Measurements from ENCODE around the gene RASSF10. TPM values are rescaled to one million over a fixed set of nuclear protein-coding genes. Genes with fewer than 3 reads are reported as not detected.
A peak's percentile ranks its signal among the peaks of the same experiment; 100 is the strongest.

RASSF10 gene
- total RNA-seq, 4 donors from 2014 or later, result 0.24 to 2.2 (median 0.54) TPM; not detected in 1

DNA sequence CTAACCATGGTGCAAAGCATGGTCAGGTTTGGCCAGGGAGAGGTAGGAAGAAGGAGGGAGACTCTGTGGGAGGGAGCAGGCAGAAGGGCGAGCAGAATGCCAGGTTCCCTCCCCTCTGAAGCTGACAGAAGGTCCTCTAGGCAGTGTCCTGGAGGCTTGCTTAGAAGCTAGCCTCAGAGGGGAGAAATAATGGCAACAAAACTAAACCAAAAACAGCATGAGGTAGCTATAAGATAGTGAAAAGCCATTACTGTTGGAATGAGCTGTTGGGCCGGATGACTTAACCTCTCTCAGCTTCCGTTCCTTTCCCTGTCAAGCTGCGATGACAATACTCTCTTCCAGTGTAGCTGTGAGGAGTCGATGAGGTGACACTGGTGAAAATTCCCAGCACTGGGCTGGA is 36.6 kb downstream of the RASSF10 start:
- 74 to 87% methylated on average over 5 of the region's 5 CpGs for WGBS, 2 donors
- DNase-seq, result no peak
- H3K9me3 ChIP-seq, result no peaks in the 10 kb centered on the region

GRCh38 chr11:13046637-13047570 is 37.8 kb downstream of the RASSF10 start:
- Histone ChIP-seq H3K9me3 (no peaks in the 10 kb centered on the region), H3K36me3 (no peaks in the 10 kb centered on the region), H3K27me3 (no peaks in the 10 kb centered on the region), H3K27ac (no peak overlapping the region), H3K4me3 (replicated peaks in 1 of 3) (no peak overlapping the region), H3K4me1 (peaks cover 5 to 8% of the 10 kb centered on the region in 2 donors)
- 90 to 92% methylated on average over 10 of the region's 10 CpGs for WGBS, 2 donors
- no peak for TF ChIP-seq POLR2A (IDR thresholded peaks at IDR 0.05)
- intact Hi-C loops (cut with DNase I), result no loop called here
- DNase-seq, result no peak

More for the DNA sequence above, 36.6 kb downstream of the RASSF10 start:
- H3K27ac ChIP-seq, result no peak overlapping the region
- peaks cover 6 to 9% of the 10 kb centered on the region in 2 donors for H3K4me1 ChIP-seq
- TF ChIP-seq CTCF (IDR thresholded peaks at IDR 0.05), result no peak
- intact Hi-C loops (cut with DNase I), result no loop called here
- H3K36me3 ChIP-seq, result no peaks in the 10 kb centered on the region
- no peaks in the 10 kb centered on the region for H3K27me3 ChIP-seq
- H3K4me3 ChIP-seq (replicated peaks in 1 of 3), result no peak overlapping the region

DNA sequence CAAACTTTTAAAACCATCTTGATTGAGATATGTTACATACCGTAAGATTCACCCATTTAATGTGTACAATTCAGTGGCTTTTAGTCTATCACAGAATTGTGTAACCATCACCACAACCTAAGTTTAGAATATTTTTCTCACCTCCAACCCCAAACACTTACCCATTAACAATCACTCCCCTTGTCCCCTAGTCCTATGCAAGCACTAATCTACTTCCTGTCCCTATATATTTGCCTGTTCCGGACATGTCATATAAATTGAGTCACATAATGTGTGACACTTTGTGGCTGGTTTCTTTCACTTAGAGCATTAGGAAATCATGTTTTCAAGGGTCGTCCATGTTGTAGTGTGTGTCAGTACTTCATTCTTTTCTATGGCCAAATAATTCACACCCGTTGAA is 38.8 kb downstream of the RASSF10 start:
- TF ChIP-seq CTCF (IDR thresholded peaks at IDR 0.05), result no peak
- no peak for TF ChIP-seq POLR2A (IDR thresholded peaks at IDR 0.05)
- peaks cover 13 to 15% of the 10 kb centered on the region in 2 donors for H3K4me1 ChIP-seq
- no peaks in the 10 kb centered on the region for H3K27me3 ChIP-seq
- intact Hi-C loops (cut with DNase I), result no loop called here
- H3K36me3 ChIP-seq, result no peaks in the 10 kb centered on the region
- 73 to 95% methylated on average over 4 of the region's 4 CpGs for WGBS, 2 donors
- H3K4me3 ChIP-seq (replicated peaks in 1 of 3), result no peak overlapping the region
- no peak for DNase-seq
- H3K9me3 ChIP-seq, result no peaks in the 10 kb centered on the region
- H3K27ac ChIP-seq, result no peak overlapping the region

- Histone ChIP-seq H3K36me3 (no peaks in the 10 kb centered on the region), H3K4me1 (peaks cover 9 to 12% of the 10 kb centered on the region in 2 donors), H3K9me3 (no peaks in the 10 kb centered on the region), H3K27me3 (no peaks in the 10 kb centered on the region), H3K27ac (no peak overlapping the region), H3K4me3 (replicated peaks in 1 of 3) (no peak overlapping the region)
- intact Hi-C loops (cut with DNase I), result no loop called here
- TF ChIP-seq POLR2A (IDR thresholded peaks at IDR 0.05) (no peak), CTCF (IDR thresholded peaks at IDR 0.05) (no peak)
- DNase-seq, result no peak
- WGBS, 2 donors, result 93 to 94% methylated on average over 2 of the region's 2 CpGs
Observed at GRCh38 chr11:13051257-13051656, 42.1 kb downstream of the RASSF10 start.

DNA sequence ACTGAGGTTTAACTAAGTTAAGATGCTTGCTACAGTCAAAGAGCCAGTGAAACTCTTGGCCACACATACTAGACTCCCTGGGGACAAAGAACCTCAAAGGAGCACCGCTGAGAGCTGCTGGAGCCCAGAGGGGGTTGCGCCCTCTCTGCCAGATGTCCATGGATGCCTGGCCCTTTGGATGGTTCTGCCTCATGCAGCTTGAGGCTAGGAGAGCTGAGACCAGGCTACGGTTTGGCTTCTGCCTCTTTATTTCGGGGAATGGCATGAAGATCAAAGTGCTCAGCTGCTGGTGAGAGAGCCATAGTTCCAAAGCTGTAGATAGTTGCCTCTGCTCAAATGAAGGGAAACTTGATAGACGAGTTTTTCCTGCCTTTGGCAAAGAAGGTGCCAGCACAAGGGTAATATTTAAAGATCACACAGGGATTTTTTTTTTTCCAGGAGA is 43.0 kb downstream of the RASSF10 start:
- no peak overlapping the region for H3K4me3 ChIP-seq (replicated peaks in 1 of 3)
- no peak for TF ChIP-seq CTCF (IDR thresholded peaks at IDR 0.05)
- no peak for TF ChIP-seq POLR2A (IDR thresholded peaks at IDR 0.05)
- peaks cover 9 to 12% of the 10 kb centered on the region in 2 donors for H3K4me1 ChIP-seq
- no peaks in the 10 kb centered on the region for H3K36me3 ChIP-seq
- H3K27ac ChIP-seq, result no peak overlapping the region
- intact Hi-C loops (cut with DNase I), result no loop called here
- H3K9me3 ChIP-seq, result no peaks in the 10 kb centered on the region
- 26 to 34% methylated on average over 5 of the region's 5 CpGs for WGBS, 2 donors
- DNase-seq, result peak; percentile 49 to 61
- H3K27me3 ChIP-seq, result no peaks in the 10 kb centered on the region
